NCI-H748 (cell line): ENCODE results near the gene JMJD7.
"Not testable (repeated sequence)": the region's sequence is repeated elsewhere in the genome, so short reads cannot be mapped to it uniquely, and the experiment has no call there.

Experiments used
- DNase-seq: peaks from one replicate; lab custom pipeline; 2025; ENCODE audit not compliant: unreplicated experiment; lab: John Stamatoyannopoulos, UW

The JMJD7 gene

GRCh38 chr15:41821831-41822230 lies 6.1 kb upstream of the JMJD7 start:
- DNase-seq, result no peak

DNA sequence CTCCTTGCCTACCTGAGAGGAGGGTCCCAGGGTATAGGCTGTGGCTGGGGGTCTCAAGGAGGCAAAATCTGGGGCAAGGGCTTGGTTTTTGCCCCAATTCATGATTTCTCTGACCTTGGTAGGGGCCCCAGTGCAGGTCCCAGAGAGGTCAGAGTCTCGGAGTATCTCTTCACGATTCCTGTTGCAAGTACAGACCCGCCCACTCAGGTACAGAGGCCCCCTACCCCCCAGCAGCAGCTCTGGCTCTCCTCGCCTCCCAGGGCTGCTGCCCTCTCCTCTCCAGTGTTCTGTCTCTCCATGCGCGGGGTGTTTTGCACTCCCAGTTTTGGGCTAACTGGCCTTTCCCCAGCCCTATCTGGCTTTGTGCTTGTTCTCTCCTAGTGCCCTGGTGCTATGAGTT lies 5.4 kb upstream of the JMJD7 start:
- no peak for DNase-seq

DNA sequence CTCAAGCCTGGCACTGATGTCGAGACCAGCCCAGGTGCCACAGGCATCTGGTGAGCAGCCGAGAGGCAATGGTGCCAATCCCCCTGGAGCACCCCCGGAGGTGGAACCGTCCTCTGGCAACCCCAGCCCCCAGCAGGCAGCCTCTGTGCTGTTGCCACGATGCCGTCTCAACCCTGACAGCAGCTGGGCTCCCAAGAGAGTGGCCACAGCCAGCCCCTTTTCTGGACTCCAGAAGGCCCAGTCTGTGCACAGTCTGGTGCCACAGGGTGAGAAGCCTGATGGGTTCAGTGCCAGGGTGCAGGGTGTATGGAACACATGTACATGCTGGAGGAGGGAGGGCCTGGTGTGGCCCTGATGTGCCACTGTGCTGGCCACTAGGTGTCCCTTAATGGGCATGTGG lies 4.9 kb upstream of the JMJD7 start:
- DNase-seq, result no peak

GRCh38 chr15:41823502-41823901 lies 4.4 kb upstream of the JMJD7 start:
- no peak for DNase-seq

- no peak for DNase-seq
Measured at GRCh38 chr15:41824062-41824745, 3.7 kb upstream of the JMJD7 start.

DNA sequence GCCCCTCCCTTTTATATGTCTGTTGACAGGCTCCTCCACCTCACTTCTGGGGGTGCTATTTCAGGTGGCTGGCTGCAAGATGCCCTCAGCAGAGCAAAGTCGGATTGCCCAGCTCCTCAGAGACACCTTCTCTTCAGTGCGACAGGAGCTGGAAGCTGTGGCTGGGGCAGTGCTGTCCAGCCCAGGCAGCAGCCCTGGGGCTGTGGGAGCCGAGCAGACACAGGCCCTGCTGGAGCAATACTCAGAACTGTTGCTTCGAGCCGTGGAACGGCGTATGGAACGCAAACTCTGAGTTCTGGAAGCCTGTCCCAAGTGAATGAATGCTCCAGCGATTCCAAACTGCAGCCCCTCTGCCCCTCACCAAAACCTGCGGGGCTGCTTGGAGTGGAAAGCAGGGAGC lies 2.7 kb upstream of the JMJD7 start:
- DNase-seq, result no peak

DNA sequence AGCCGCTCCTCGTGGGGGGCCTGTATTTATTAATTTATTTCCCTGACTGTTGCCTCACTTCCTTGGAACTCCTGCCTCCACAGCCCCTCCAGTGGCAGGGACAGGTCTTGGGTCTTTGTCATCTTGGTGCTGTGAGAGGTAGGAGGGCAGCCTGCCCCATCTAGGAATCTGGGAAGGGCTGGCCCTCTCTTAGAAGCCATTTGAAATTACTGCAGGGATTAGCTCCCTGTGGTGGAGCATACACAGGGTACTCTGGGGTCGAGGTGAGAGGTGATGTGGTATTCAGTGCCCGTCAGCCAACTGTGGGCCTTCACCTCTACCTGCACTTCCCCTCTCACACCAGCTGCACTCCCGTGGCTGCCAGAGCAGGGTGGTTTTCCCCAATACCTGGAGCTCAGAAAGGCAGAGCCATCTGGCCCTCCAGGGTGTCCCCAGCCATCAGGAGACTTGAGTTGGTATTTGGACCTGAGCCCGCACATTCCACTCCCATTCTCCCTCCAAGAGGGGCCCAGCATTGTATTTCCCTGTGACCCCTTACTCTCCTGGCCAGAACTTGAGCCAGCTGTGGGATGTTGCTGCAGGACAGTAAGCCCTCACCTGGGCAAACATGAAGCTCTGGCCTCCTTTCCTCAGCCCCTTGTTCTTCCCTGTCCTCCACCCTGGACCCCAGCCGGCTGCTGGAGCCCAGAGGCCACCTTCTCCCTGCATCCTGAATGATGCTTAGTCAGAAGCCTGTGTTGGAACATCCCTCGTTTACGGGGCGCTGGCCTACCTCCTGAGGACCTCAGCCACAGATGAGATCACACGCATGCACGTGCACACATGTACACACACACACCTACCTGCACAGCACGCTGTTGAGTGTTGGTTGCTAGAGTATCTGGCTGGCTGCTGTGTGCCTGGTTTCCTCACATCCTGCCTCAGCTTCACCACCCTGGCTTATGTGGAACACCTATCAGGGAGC lies 2.0 kb upstream of the JMJD7 start:
- DNase-seq, result no peak

- DNase-seq, result peak; percentile 48
Measured at GRCh38 chr15:41827290-41827879, 507 bp upstream of the JMJD7 start.

GRCh38 chr15:41828807-41829141 lies 882 bp downstream of the JMJD7 start:
- no peak for DNase-seq

DNA sequence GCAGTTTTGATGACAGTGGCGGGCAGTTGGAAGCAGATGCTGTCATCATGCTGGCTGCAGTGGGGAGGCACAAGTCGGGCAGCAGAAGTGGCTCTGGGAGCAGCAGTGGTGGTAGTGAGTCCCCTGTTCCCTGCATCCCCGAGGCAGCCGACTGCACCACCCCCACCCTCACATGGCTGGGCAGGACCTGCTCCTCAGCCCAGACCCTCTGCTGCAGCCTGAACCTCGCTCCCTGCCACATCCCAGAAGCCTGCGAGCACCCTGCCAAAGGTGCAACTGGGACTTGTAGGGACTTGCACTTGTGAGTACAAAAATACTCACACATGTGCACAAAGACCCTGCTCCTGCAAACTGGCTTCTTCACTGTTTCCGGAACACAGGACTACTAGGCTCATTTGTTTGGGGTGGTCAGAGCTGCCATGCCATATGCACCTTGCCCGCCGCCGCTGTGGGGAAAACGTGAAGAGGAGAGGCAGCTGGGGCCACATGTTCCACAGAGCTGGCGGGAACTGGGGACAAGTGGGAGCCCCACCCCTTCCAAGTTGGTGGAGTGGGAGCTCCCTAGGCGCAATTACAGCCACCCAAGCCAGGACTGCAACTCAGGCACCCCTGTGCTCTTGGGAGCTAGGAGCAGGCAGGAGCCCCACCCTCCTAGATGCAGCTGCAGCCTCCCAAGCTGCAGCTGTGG lies 2.2 kb downstream of the JMJD7 start:
- DNase-seq, result no peak

DNA sequence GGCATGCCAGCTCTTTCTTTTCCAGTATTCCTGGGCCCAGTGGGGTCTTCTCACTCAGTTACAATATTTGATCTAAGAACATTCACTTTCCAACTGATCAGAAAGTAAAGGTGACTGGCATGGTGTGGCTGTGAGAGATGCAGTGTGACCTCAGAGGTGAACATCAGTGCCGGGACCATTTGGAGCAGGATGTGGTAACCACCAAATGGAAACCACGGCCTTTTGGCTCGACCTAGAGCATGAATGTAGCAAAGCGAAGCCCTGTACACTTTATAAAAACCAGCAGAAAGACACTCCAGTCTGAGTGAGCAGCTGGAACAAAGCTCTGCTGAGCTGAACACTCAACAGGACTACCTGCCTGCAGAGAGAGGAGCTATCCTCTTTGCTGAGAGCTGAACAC lies 3.4 kb downstream of the JMJD7 start:
- not testable (repeated sequence) for DNase-seq

- DNase-seq, result no peak
Measured at GRCh38 chr15:41832208-41832607, 4.3 kb downstream of the JMJD7 start.

DNA sequence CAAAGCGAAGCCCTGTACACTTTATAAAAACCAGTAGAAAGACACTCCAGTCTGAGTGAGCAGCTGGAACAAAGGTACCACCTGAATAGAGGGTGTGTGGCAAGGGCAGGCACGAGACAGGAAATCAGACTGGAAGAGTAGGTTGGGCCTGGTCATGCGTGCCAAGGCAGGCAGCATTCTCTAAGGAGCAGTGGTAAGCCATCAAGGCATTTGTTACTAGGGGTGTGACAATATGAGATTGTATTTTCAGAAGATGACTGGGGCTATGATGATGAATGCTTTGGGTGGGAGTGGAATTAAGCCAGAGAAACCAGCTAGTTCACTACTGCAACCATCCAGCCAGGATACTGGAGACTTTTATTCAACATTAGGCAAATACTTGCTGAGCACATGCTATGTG lies 5.0 kb downstream of the JMJD7 start:
- no peak for DNase-seq

DNA sequence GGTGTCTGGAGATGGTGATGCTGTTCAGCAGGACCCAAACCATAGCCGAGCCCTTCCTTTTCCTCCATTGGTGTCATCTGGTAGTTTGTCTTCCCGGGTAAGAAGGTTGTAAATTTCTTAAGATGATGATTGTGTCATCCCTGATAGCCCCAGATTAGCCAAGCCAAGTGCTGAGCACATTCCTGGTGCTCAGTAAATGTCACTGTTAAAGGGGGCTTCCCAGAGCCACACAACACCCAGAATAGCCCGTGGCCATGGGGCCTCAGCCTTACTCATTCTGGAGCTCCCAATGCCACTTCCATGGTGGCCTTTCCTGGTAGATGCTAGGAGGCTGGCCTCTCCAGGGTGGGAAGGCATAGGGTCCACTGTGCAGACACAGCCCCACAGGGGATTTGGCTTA lies 6.2 kb downstream of the JMJD7 start:
- no peak for DNase-seq

DNA sequence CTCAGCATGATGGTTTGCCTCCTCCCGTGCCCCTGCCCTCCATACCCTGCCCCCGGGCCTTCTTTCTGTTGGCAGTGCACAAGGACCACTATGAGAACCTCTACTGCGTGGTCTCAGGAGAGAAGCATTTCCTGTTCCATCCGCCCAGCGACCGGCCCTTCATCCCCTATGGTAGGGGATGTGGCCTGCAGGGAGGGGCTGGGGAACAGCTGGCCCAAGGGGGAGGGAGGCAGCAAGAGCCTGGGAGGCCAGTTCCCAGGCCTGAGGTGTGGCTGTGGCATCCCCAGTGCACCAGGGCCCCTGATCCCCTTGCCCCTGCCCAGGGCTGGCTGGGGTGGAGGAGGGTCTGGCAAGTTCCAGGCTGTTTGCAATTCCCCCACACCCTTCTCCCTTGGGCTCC lies 8.2 kb downstream of the JMJD7 start:
- no peak for DNase-seq

GRCh38 chr15:41836713-41837454 lies 9.0 kb downstream of the JMJD7 start:
- DNase-seq, result no peak

- DNase-seq, result no peak
Measured at GRCh38 chr15:41838400-41838897, 10.6 kb downstream of the JMJD7 start, which contains the start of gene PLA2G4B. PLA2G4B (plus strand) TSS chr15:41838847; CDS start chr15:41838914, 67 bp downstream.

- DNase-seq, result no peak
Measured at GRCh38 chr15:41839781-41840491, 12.0 kb downstream of the JMJD7 start.

GRCh38 chr15:41840673-41841072 lies 12.8 kb downstream of the JMJD7 start:
- DNase-seq, result no peak

- no peak for DNase-seq
Measured at GRCh38 chr15:41841131-41841530, 13.2 kb downstream of the JMJD7 start.
